Activated T-helper 9 cell treated with anti-CD3 and anti-CD28 coated beads, Interleukin-2, amount 50 U/mL, for 16 hours (primary cell): ENCODE results near the gene TPCN2.

ENCODE experiments used
- DNase-seq: peaks from one replicate; pipeline ENCODE4 v3.0.0-alpha.2; 2020; ENCODE audit warnings: low read depth

The TPCN2 gene

DNA sequence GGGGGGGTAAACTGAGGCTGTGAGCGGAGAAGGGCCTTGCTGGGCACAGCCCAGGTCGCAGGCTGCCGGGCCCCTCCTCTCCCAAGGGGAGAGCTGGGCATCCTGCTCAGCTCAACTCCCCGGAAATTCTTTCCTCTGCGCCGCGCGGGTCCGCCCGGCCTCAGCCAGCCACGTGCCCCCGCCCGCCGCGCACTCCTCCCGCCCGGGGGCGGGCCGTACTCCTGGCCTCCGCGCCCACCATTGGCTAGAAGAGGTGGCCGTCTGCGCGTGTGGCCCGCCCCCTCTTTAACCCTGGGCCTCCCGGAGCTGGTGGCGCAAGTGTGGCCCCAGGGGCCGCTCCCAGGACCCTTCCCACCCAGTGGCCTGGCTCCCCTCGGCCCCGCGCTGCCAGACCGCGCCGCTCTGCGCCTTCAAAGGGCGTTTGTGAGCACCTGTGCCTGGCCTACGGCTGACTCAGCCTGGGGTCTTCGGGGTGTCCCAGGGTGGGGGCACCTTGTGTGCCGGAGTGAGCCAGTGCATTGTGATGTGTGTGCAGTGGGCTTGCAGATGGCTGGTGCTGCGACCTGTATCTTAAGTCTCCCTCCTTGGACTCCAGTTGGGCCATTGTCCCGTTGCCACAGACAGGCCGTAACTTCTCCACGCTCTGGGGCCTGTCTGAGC is 37.6 kb upstream of the TPCN2 start:
- no peak for DNase-seq

DNA sequence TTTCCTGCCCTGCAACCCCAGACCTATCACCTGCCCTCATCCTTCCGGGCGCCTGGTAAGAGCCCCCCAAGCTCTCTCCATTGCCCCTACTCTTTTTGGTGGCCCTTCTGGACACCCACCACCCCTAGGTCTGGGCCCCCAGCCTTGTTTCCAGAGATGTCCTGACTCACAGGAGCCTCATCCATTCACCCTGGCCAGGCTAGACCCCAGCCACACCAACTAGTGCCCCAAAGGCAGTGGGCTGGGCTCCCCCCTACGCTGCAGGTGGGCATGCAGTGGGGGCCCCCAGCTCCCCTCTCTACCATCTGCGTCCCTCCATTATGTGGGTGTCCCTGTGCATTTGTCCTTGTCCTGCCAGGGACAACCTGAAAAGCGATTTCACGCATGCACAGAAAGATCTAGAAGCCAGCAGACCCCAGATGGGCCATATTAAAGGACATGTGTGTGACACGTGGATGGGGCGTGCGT is 37.1 kb upstream of the TPCN2 start:
- no peak for DNase-seq

- no peak for DNase-seq
Observed at GRCh38 chr11:69012092-69013008, 36.4 kb upstream of the TPCN2 start.

DNA sequence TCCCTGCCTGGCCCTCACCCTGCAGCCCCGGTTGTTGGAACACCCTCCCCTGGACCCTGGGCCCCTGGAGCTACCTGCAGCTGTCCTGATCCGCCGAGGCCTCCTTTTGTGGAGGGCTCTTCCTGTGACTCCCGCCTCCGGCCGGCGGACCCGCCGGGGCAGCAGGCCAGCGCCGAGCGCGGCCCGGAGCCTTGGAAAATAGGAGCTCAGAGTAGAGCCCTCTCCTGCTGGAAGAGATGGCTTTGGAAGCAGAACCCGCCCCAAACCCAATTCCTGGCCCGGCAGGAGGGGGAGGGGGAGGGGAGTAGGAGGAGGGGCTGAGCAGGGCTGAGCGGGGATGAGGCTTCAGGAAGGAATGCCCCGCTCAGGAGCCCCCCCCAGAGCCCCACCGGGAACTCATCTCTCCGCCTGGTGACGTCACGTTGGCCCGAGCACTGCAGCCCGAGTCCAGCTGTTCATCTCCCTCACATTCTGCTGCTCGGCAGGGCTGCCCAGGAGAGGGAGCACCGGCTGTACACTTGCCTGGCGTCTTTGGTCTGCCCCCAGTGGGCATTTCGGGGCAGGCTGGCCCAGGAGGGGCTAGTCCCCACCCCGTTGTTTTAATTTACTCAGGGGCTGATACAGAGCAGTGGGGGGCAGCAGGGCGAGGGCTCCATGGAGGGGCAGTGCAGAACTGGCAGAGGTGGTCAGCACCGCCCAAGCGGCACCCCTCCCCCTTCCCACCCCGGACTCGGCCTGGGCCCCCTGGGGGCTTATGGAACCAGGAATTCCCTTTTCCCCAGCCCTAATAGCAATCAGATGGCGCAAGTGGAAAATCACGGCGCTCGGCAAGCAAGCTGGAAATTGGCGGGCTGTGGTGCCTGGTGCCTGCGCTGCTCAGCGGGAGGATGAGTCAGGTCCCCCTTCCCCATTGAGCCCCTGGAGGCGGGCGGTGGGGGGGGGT is 35.5 kb upstream of the TPCN2 start, which contains the start of gene MRGPRF:
TSS of gene MRGPRF (minus strand) at position 238 of the 943 bp plus-strand sequence. CDS start 3,345 bp downstream, outside the sequence.
- no peak for DNase-seq

GRCh38 chr11:69014084-69014851 is 34.5 kb upstream of the TPCN2 start:
- DNase-seq: no peak

- no peak for DNase-seq
Observed at GRCh38 chr11:69014898-69015549, 33.7 kb upstream of the TPCN2 start.

GRCh38 chr11:69017951-69018350 is 30.8 kb upstream of the TPCN2 start:
- DNase-seq: no peak

DNA sequence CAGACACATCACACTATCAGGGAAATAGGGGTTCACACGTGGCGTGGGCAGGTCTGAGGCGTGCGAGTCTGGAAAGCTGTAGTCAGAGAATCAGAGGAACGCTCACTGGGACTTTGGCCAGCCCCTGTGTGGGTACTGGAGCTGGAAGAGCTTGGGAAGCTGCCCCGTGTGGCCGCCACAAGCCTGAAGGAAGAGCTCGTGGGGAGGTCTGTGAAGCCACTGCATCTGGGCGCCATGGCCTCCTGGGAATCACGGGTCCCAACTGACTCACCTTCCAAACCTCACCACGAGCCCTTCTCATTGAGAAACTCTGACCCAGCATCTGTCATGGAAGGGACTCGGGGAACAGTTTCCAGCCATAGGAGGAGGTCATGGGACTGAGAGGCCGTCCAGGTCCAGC is 29.8 kb upstream of the TPCN2 start:
- no peak for DNase-seq

GRCh38 chr11:69022260-69022659 is 26.5 kb upstream of the TPCN2 start:
- no peak for DNase-seq

GRCh38 chr11:69024509-69024908 is 24.2 kb upstream of the TPCN2 start:
- DNase-seq: no peak

DNA sequence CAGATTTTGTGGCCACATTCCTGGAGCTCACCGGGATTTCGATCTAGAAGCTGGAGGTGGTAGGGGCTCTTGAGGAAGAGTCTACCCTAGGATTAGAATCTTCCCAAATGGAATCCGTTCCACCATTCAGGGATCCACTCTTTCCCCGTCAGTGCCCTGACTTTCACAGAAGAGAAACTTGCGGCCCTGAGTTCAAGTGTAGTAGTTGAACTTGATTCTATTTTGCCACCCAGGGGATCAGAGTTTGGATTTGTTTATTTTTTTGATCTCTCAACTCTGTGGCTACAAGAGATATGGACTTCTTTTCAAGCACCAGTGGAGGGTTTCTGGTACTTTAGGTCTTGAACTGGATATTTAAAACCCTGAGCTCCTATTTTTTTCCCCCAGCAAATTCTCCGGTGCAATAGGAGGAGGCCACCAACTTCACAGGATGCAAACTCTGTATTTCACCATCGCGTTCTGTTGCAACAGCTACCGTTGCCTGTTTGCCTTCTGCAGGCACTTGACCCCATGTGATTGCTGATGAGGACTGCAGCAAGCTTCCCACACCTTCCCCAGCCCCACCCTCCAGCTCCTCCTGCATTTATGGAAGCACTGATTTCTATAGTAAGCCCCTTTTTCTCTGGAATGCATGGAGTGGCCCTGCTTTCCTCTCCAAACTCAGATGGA is 20.9 kb upstream of the TPCN2 start:
- DNase-seq: no peak

GRCh38 chr11:69030301-69030700 is 18.4 kb upstream of the TPCN2 start:
- DNase-seq: no peak

DNA sequence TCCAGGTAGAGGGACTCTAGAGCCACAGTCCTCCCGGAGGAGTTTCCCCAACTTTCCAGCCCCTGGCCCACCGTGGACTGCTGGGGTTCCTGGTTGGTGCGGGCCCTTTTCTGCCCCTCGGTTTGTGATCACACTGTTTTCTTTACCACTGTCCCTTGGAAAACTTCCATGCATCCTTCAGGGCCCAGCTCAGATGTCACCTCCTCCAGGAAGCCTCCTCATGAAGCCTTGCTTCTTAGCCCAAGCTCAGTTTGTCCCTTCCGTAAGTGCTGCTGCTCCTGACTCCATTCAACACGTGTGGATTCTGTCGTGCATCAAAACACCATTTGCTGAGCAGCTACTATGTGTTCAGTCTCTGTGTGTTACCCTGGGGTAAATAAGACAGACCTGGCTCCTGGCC is 15.9 kb upstream of the TPCN2 start:
- DNase-seq: no peak

DNA sequence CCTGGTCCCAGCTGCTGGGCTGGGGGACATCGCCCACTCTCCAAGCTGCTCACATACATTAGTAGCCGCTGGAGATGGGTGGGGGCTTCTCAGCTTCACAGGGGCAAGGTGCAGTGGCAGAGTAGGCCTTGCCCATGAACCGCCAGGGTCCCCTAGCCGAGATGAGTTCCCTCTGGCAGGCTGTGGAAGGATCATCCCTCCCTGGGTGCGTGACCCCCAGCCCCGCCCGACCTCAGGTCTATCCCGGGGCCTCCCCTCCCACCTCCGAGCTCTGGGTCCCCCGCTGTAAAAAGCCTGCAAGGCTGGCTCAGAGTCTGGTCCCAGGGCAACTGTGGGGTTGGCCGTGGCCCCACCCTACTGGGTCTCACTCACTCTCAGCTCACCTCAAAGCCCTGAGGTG is 15.3 kb upstream of the TPCN2 start:
- no peak for DNase-seq

- no peak for DNase-seq
Observed at GRCh38 chr11:69034123-69034867, 14.4 kb upstream of the TPCN2 start.

DNA sequence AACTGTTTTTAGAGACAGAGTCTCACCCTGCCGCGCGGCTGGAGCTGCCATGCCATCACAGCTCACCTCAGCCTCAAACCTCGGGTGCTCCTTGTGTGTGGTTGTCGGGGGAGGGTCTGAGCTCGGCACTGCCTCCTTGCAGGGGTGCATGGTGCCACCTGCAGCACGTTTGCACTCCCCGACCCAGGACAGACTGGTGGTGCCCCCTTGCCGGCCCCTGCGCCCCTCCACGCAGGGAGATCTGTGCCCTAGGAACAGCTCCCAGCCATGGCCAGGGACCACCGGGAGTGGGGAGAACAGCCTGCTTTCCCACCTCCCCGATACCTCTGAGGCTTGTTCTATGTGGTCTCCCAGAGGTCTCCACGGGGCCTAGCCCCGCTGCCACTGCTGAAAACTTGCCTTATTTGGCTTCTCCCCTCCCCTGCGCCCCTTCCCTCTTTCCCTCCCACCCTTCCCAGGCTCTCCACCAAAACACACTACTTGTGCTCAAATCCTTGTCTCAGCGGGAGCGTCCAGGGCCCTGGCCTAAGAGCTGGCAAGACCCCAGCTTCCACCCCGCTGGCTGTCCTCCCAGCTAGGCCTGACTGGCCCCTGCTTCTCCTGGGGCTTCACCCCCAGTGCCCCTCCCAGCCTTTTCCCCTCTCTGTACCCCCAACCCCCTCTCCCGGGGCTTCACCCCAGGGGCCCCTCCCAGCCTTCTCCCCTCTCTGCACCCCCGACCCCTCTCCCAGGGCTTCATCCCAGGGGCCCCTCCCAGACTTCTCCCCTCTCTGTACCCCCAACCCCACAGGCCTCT is 13.4 kb upstream of the TPCN2 start:
- no peak for DNase-seq

GRCh38 chr11:69035946-69036340 is 12.8 kb upstream of the TPCN2 start:
- no peak for DNase-seq

DNA sequence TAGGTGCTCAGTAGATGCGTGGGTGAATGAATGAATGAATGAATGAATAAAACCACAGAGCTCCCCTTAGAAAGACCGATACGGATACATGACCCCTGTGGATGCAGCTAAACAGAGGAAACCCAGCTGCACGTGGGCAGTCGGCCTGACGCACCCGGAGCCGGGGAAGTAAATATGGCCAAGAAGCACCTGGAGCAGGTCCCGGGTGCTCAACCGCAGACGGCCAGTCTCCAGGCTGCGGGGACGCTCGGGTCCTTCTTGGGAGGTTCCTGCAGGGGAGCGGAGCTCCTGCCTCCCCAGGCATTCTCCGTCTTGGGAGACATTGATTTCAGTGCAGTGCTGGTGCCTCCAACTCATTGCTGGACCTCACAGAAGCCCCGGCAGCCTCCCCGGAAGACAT is 11.7 kb upstream of the TPCN2 start:
- no peak for DNase-seq

- DNase-seq: no peak
Observed at GRCh38 chr11:69037544-69037943, 11.2 kb upstream of the TPCN2 start.
